IPS DF 6.9 (cell line): Measurements from ENCODE around the gene DBH.

Source experiments
- DNase-seq: peaks from one replicate; pipeline ENCODE4 v3.0.0-alpha.2; 2013; ENCODE audit warnings: low read depth, low spot score
- H3K27ac ChIP-seq: one replicate; pipeline ENCODE4 v1.5.1; 2013; ENCODE audit warnings: low read length, control low read depth
- H3K27me3 ChIP-seq: 2 replicates; pipeline ENCODE4 v1.6.1; 2013; ENCODE audit warnings: mild to moderate bottlenecking, low read length; ENCODE audit not compliant: control insufficient read depth, insufficient read depth
- H3K36me3 ChIP-seq: 2 replicates; pipeline ENCODE4 v1.6.1; 2013; ENCODE audit warnings: low read length; ENCODE audit not compliant: control insufficient read depth, insufficient read depth
- H3K4me1 ChIP-seq: 2 replicates; pipeline ENCODE4 v1.6.1; 2013; ENCODE audit warnings: low read length; ENCODE audit not compliant: control insufficient read depth, insufficient read depth
- H3K4me3 ChIP-seq: 2 replicates; pipeline ENCODE4 v1.5.1; 2013; ENCODE audit warnings: mild to moderate bottlenecking, low read length
- H3K9me3 ChIP-seq: 2 replicates; pipeline ENCODE4 v1.6.1; 2013; ENCODE audit warnings: low read length, inconsistent platforms; ENCODE audit not compliant: control insufficient read depth, insufficient read depth
- WGBS: extraction: QIAGEN DNeasy Blood & Tissue Kit; methylation state at CpG from one replicate; pipeline ENCODE4 v1.1.7; 2013; ENCODE audit warnings: mixed read lengths, missing lambda C conversion rate; ENCODE audit not compliant: insufficient read length, insufficient coverage; 5-methylcytosine and 5-hydroxymethylcytosine counted together

The DBH gene

DNA sequence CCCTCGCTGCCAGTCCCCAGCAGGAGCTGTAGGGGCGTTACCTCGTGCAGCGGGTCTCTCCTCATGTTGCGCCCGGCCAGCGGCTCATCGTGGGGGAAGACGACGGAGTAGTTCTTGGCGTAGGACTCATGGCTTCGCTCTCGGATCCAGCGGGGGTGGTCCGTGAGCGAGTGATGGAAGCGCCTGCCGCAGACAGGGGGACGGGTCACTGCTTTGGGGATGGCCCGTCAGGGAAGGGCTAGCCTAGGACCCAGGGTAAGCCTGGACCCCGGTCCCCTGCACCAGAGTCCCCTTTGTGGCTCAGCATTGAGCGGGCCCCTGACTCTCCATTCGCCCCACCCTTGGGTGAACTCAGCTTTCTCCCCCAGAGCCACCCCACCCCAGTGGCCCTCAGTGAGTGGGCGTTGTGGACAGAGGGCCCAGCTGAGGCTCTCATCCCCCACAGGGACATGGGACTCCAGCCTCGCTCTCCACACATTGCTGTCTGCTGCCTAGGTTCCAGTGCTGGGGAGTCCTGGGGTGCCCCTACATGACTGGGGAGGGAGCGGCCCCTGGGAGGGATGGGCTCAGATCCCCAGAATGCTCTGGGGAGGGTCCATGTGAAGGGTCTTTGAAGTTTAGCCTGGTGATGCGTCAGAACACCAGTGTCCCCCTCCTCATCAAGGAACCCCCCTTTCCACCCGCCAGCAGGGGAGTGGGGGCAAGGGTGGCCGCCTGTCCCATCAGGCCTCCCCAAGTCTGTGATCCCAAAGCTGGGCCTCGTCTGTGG, 72.3 kb downstream of the DBH start:
- no peak overlapping the region for H3K27ac ChIP-seq
- no CpG with 5 or more reads among the region's 30 CpGs for WGBS
- DNase-seq, result no peak
- no peaks in the 10 kb centered on the region; the same call in 1 of the 2 replicates for H3K4me1 ChIP-seq
- H3K36me3 ChIP-seq, result no peaks in the 10 kb centered on the region; the same call in 1 of the 2 replicates
- no peak overlapping the region for H3K4me3 ChIP-seq
- no peaks in the 10 kb centered on the region for H3K27me3 ChIP-seq
- no peaks in the 10 kb centered on the region for H3K9me3 ChIP-seq
